Activated CD4-positive, alpha-beta T cell treated with anti-CD3 and anti-CD28 coated beads, Interleukin-2, Interleukin-4, amounts not matched to agents 100 ng/mL and 50 ng/mL, durations not matched to agents 16 hours and 8 hours (primary cell): ENCODE results near the gene MT2A.

Experiments
- DNase-seq: peaks from one replicate; pipeline ENCODE4 v3.0.0-alpha.2; 2020; ENCODE audit warnings: low spot score

Gene MT2A

DNA sequence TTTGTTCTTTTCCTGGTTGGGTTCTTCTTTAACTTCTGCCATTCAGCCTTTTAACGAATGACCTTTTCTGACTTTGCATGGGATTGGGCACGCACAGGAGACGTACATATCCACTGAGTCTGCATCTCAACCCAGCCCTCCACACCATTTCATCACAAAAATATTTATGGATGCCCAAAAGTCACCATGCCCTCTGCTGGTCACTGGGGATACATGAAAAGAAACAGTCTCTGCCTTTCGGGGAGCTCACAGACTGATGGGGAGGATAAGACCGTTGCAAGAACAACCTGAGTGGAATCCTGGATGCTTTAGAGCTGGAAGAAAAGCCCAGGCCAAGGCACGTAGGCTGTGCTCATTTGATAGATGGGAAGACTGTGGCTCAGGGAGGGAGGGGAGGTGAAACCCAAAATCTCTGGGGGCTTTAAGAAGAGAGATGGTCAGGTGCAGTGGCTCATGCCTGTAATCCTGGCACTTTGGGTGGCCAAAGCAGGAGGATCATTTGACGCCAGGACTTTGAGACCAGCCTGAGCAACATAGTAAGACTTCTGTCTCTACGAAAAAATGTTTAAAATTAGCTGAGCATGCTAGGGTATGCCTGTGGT, 7.9 kb upstream of the MT2A start:
- no peak for DNase-seq

DNA sequence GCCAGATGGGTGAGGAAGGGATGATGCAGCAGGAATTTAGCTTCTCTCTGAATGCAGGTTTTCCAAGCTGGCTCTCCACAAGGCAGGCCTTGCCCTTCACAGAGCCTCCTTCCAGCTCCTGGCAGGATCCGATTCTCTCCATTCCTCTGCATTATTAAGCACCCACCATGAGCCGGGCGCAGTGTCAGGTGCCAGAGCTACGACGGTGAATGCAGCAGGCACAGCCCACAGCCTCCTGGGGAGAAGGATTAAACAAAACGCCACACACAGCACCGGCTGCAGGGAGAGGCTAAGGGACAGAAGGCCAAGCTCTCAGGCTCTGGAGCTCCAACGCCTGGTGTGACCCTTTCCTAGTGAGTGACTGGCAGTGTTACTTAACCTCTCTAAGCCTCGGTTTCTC, 7.1 kb upstream of the MT2A start:
- DNase-seq, result no peak

GRCh38 chr16:56603589-56603988, 4.8 kb upstream of the MT2A start:
- no peak for DNase-seq

DNA sequence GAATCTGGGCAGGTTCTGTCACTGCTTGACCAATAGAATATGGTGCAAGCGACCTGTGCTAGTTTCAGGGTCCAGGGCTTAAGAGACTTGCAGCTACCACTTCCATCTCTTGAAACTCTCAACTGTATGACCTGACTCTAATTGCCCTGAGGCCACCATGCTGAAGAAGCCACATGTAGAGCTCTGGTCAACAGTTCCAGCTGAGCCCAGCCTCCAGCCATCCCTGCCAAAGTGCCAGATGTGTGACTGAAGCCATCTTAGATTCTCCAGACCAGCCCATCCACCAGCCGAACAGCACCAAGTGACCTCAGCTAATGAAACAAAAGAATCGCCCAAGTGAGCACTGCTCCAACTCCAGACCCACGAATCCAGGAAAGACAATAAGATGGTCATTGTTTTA, 3.4 kb upstream of the MT2A start:
- DNase-seq, result no peak

DNA sequence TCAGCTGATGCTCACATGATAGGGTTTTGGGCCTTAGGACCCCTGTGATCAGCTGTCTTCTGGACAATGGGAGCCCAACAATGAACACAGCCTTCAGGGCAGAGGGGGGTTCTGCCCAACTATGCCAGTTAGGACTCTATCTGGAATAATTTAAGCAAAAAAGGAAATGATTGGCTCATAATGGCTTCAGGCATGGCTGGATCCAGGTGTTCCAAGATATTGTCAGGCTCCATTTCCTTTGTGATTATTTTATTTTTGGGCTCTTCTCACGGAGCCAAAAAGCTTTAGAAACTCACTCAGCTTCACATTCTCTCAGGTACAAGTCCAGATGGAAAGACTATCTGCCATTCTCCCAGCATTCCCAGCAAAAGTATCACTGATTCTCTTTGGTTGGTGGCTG, 2.9 kb upstream of the MT2A start:
- DNase-seq, result no peak

DNA sequence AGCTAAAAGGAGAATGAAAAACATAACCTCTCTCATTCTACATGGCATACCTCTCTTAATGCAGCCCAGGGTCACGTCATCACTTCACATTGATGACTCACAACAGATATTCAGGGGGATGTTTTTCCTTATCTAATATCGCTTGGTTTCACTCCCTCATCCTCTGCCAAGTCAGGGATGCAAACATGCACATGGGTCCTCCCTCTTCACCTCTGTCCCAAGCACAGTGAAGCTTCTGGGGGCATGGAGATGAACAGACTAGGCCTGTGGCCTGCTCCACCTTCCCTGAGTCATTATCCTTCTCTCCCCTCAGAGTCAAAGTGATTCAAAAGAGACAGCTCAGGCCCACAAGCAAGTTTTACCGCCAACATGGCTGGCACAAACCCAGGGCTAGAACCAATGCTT, 2.3 kb upstream of the MT2A start:
- DNase-seq, result no peak

- no peak for DNase-seq
Observed at GRCh38 chr16:56606476-56607108, 1.8 kb upstream of the MT2A start.

GRCh38 chr16:56607109-56607618, 1.2 kb upstream of the MT2A start:
- no peak for DNase-seq

DNA sequence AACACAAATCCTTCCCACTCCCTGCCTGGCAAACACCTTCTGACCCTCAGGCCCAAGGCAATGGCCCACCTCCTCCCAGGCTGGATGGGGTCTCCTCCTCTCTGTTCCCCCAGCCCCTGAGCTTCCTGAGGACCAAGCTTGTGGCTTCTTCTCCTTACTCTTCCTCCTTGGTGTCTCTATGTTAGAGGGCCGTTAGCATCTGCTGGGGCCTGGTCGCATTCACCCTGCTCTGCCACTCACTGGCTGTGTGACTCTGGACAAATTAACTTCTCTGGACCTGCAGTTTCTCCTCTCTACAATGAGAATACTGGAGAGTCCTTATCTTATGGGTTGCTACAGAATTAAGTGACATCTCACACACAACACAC, 725 bp upstream of the MT2A start:
- DNase-seq, result no peak

GRCh38 chr16:56608876-56609462, 585 bp downstream of the MT2A start:
- DNase-seq, result no peak

- peak; percentile 85 for DNase-seq
Observed at GRCh38 chr16:56609463-56609921, 1.1 kb downstream of the MT2A start.

DNA sequence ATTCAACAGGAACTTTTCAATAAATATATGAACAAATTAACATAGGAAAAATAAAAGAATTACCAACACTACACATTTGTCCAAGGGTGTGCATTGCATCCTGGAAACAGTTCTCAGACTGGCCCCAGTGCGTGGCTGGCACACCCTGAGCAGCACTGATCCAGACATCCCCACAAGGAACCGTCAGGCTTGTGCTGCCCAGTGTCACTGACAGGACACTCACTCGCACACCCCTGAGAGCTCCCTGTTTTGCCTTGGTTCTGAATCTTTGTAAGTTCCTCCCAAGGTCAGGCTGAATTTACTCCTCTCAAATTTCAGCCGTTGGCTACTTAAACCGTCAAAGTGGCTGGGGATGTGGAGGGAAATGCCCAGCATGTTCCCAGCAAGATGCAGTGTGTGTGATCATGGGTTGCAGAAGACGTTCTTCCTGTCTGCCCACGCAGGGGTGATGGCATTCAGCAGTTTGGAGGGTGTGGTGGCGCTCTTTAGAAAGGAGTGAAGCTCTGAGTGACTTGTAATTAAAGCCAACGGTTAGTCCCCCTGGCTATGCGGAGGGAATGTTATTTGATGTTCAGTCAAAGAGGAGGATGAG, 1.7 kb downstream of the MT2A start:
- peak; percentile 77 for DNase-seq

DNA sequence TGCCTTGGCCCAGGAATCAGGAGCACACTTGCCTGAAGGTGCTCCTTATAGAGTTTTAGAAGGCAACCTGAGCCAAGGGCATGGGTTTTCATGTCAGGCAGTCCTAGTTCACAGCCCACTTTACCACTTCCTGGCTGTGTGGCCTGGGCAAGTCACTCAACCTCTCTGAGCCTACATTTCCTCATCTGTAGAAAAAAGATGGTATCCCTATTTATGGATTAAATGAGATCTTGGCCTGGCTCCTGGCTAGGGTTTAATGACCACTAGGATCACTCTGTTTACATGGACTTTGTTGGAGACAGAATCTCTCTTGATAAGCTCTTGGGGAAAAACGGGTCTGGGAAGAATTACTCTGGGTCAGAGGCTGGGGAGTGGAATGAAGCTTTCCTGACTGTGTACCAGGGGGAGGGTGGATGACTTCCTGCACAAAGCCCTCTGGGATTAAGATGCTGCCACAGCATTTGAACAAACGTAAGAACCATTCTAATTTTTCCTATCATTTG, 2.3 kb downstream of the MT2A start:
- DNase-seq, result peak; percentile 48

- DNase-seq, result no peak
Observed at GRCh38 chr16:56611281-56611833, 3.0 kb downstream of the MT2A start.

DNA sequence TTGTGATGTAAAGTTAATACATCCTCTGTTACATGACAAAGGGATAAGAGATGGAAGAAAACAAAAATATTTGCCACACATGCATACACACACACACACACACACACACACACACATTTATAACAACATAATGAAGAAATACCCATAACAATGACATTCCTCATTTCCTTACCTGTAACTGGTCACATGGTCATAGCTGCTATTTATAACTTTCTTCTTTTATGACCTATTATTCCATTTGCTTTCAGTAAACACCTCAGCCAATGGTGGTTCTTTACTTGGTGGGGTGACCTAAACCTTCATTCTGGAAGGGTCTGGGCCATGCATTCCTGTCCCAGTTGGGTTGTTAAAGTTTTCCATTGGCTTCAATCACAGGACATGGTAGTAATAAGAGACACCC, 5.3 kb downstream of the MT2A start:
- DNase-seq, result no peak

- peak; percentile 81 for DNase-seq
Observed at GRCh38 chr16:56614549-56614991, 6.2 kb downstream of the MT2A start.

- DNase-seq, result no peak
Observed at GRCh38 chr16:56615353-56615752, 7.0 kb downstream of the MT2A start.

- DNase-seq, result no peak
Observed at GRCh38 chr16:56616608-56617211, 8.3 kb downstream of the MT2A start.

GRCh38 chr16:56617212-56618085, 9.1 kb downstream of the MT2A start:
- peak; percentile 63 for DNase-seq

DNA sequence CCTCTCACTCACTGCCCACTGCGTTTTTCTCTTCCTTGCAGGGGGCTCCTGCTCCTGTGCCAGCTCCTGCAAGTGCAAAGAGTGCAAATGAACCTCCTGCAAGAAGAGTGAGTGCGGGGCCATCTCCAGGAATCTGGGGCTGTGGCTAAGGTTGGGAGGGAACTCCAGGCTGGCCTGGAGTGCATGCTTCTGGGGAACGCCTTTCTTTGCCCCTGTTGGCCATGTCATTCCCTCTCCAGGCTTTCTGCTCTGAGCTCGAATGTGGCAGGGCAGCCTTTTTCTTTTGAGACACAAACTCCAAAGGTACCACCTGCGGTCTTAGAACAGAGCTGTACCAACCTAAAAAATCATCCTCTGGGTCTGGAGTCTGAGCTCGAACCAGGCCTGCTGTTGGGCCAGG, 9.8 kb downstream of the MT2A start:
- no peak for DNase-seq

GRCh38 chr16:56620339-56620897, 12.0 kb downstream of the MT2A start:
- no peak for DNase-seq
